Left ventricle myocardium inferior (tissue), 1 donor: ENCODE results near the gene IL2RA. TPM values are rescaled to one million over a fixed set of nuclear protein-coding genes. Genes with fewer than 3 reads are reported as not detected.

ENCODE experiments used
- DNase-seq: peaks from one replicate; pipeline ENCODE4 v3.0.0-alpha.2; 2020
- H3K27ac ChIP-seq: fragments of 200-600 bp; replicated peaks from 2 replicates; pipeline ENCODE4 v1.8.0; 2021
- H3K27me3 ChIP-seq: fragments of 200-600 bp; 2 replicates; pipeline ENCODE4 v1.8.0; 2021; ENCODE audit warnings: low read depth
- H3K36me3 ChIP-seq: fragments of 200-600 bp; 2 replicates; pipeline ENCODE4 v1.8.0; 2021
- H3K4me1 ChIP-seq: fragments of 200-600 bp; 2 replicates; pipeline ENCODE4 v1.8.0; 2021
- H3K4me3 ChIP-seq: fragments of 200-600 bp; 2 replicates; pipeline ENCODE4 v1.8.0; 2021; ENCODE audit warnings: mild to moderate bottlenecking, moderate library complexity
- H3K9me3 ChIP-seq: fragments of 200-600 bp; replicated peaks from 2 replicates; pipeline ENCODE4 v1.8.0; 2021
- intact Hi-C: fragments of 100-400 bp; cut with micrococcal nuclease; formaldehyde crosslinking; loops from one replicate; pipeline ENCODE4 v1.11.0; 2022
- total RNA-seq: library from RNA; stranded (reverse); fragmentation: NEBNext Ultra II Directional; extraction: Animal tissue kit (Norgen Biotek cat#: 25700); gene quantifications from one replicate; pipeline ENCODE4 v1.2.1, GENCODE V29; 2021
- TF ChIP-seq, protein P1 (sequence below): fragments of 200-600 bp; IDR thresholded peaks from 2 replicates; pipeline ENCODE4 v1.8.0; 2021; ENCODE audit warnings: antibody characterized with exemption, mild to moderate bottlenecking, borderline replicate concordance
- donor health status: DM: no; HTN: yes; CAD: no; lungs with severe emphysema.

The IL2RA gene
- total RNA-seq, 1 donor from 2014 or later = 2.3 TPM

DNA sequence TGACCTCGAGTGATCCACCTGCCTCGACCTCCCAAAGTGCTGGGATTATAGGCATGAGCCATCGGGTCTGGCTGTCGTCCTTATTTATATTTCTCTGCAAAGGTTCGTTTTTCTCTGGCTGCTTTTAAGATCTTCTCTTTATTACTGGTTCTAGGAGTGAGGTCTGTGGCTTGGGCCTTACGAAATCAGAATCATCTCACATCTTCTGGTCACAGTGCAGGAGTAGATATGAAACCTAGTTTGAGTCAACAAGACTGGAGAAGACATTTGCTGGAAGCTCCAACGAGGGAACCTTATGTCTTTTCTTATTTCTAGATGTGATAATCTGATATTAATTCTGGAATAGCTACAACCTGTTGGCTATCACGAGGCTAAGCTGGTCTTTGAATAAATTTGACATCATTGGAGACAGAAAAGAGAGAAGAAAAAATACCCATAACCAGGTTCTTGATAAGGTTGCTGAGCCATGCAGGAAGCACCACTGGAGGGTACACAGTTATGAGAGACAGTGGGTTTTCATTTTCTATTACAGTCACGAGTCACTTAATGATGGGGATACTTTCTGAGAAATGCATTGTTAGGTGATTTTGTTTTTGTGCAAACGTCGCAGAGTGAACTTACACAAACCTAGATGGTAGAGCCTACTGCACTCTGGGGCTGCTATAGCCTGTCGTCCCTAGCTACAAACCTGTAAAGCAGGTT lies 59.2 kb downstream of the IL2RA start:
- Histone ChIP-seq H3K27me3 (peaks cover 26% of the 10 kb centered on the region), H3K4me1 (no peaks in the 10 kb centered on the region), H3K27ac (no peak overlapping the region), H3K4me3 (no peak overlapping the region), H3K9me3 (peaks cover 12% of the 10 kb centered on the region), H3K36me3 (no peaks in the 10 kb centered on the region)
- DNase-seq = no peak
- intact Hi-C loops = no loop called here
- TF ChIP-seq, protein P1, sequence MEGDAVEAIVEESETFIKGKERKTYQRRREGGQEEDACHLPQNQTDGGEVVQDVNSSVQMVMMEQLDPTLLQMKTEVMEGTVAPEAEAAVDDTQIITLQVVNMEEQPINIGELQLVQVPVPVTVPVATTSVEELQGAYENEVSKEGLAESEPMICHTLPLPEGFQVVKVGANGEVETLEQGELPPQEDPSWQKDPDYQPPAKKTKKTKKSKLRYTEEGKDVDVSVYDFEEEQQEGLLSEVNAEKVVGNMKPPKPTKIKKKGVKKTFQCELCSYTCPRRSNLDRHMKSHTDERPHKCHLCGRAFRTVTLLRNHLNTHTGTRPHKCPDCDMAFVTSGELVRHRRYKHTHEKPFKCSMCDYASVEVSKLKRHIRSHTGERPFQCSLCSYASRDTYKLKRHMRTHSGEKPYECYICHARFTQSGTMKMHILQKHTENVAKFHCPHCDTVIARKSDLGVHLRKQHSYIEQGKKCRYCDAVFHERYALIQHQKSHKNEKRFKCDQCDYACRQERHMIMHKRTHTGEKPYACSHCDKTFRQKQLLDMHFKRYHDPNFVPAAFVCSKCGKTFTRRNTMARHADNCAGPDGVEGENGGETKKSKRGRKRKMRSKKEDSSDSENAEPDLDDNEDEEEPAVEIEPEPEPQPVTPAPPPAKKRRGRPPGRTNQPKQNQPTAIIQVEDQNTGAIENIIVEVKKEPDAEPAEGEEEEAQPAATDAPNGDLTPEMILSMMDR = no peak

DNA sequence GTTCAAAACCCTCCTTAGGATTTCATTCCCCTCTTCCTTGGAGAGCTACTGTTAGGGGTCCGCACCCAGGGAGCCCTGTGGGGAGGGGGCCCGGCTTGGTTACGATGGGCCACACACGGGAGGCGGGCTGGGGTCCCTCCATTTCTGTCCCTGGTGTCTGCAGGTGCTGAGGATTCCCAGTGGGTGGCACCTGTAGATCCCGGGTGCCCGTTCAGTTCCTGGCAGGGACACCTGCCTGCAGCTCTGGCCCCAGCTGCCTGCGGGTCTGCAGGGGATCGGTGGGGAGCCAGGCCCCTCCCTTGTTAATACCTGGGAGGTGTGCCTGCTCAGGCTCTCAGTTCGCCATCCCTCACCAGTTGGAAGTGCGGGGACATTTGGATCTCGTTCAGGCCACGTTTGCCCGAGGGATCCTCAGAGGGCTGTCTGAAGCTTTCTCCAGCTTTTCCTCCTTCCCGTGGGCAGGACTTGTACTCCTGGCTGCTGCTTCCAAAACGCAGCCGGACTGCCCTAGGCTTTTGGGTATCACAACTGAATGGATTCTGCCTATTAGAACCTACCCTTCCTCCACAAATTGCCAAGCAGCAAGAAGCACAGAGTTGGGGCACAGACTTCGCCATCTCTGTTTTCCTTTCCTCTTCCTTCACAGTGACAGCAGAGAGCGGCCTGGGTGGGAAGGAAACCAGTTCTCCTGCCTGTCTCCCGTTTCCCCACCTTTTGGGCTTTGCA lies 62.6 kb downstream of the IL2RA start:
- intact Hi-C loops = no loop called here

GRCh38 chr10:5996696-5997095 lies 65.5 kb downstream of the IL2RA start:
- peaks cover 23% of the 10 kb centered on the region for H3K27me3 ChIP-seq
- no peak for DNase-seq
- H3K36me3 ChIP-seq = no peaks in the 10 kb centered on the region
- TF ChIP-seq, protein P1 = no peak
- peaks cover 22% of the 10 kb centered on the region for H3K9me3 ChIP-seq
- H3K4me1 ChIP-seq = no peaks in the 10 kb centered on the region
- no peak overlapping the region for H3K4me3 ChIP-seq
- no peak overlapping the region for H3K27ac ChIP-seq
- intact Hi-C loops = no loop called here

More for the DNA sequence above, 62.6 kb downstream of the IL2RA start:
- H3K4me3 ChIP-seq = no peak overlapping the region
- H3K9me3 ChIP-seq = peaks cover 1% of the 10 kb centered on the region
- H3K27ac ChIP-seq = no peak overlapping the region
- TF ChIP-seq, protein P1 = no peak
- H3K27me3 ChIP-seq = peaks cover 26% of the 10 kb centered on the region
- H3K4me1 ChIP-seq = no peaks in the 10 kb centered on the region
- DNase-seq = no peak
- no peaks in the 10 kb centered on the region for H3K36me3 ChIP-seq

DNA sequence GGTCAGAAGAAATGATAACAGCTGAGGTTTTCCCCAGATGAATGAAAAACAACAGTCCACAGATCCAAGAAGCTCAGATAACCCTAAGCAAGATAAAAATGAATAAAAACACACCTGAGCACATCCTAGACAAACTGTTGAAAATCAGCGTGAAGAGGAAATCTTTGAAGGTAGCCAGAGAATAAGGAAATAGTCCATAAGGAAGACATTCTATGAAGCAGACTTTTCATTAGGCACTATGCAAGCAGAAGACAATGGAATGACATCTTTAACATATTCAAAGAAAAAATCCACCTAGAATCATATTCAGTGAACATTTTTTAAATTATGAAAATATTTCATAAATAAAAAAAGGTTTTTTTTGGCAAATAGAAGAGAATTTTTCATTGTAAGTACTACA lies 69.8 kb downstream of the IL2RA start:
- no peak overlapping the region for H3K27ac ChIP-seq
- H3K9me3 ChIP-seq = peaks cover 26% of the 10 kb centered on the region
- TF ChIP-seq, protein P1 = no peak
- H3K4me3 ChIP-seq = no peak overlapping the region
- no peaks in the 10 kb centered on the region for H3K27me3 ChIP-seq
- H3K36me3 ChIP-seq = no peaks in the 10 kb centered on the region
- DNase-seq = no peak
- intact Hi-C loops = no loop called here
- peaks cover 6% of the 10 kb centered on the region for H3K4me1 ChIP-seq

DNA sequence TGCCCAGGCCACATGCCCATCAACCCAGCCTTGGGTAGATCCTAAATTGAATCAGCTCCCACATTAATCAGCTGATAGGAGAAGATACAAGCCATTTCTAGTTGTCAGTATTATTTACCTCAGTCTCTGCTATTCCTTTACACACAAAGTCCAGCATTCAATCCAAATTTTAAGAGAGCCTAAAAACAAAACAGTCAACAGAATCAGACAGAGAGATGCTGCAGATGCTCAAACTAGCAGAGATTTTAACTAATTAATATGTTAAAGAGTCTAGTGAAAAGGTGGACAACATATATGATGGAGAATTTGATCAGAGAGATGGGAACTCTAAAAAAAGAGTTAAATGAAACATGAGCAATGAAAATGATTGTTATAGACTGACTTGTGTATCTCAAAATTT lies 70.5 kb downstream of the IL2RA start:
- H3K27ac ChIP-seq = no peak overlapping the region
- intact Hi-C loops = no loop called here
- no peak overlapping the region for H3K4me3 ChIP-seq
- TF ChIP-seq, protein P1 = no peak
- no peaks in the 10 kb centered on the region for H3K36me3 ChIP-seq
- H3K9me3 ChIP-seq = peaks cover 26% of the 10 kb centered on the region
- peaks cover 11% of the 10 kb centered on the region for H3K4me1 ChIP-seq
- no peak for DNase-seq
- no peaks in the 10 kb centered on the region for H3K27me3 ChIP-seq
